GM18861 (cell line): Measurements from ENCODE around the gene FAM3B.
"Not testable (repeated sequence)": the region's sequence is repeated elsewhere in the genome, so short reads cannot be mapped to it uniquely, and the experiment has no call there.

Source experiments
- ATAC-seq: cut with Tn5 transposase; IDR thresholded peaks from one replicate; pipeline ENCODE4 v1.9.1; 2021; ENCODE audit not compliant: unreplicated experiment

Gene FAM3B

DNA sequence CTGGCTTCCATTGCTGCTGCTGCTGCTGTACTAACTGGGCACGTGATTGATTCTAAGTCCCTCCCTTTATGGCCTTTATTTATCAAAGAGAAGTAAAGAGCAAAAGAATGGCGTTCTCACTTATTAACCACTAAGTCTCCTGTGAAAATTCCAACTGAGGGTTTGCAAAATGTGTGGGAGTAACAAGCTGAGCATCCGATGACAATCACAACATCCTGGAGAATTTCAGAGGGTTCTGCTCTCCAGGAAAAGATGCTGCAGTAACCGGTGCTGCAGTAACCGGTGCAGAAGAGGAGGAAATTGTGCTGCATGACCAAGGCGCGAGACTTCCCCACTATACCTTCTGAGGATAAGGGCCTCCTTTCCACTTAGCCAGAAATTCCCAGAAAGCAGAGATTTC, 32.5 kb downstream of the FAM3B start:
- no peak for ATAC-seq

DNA sequence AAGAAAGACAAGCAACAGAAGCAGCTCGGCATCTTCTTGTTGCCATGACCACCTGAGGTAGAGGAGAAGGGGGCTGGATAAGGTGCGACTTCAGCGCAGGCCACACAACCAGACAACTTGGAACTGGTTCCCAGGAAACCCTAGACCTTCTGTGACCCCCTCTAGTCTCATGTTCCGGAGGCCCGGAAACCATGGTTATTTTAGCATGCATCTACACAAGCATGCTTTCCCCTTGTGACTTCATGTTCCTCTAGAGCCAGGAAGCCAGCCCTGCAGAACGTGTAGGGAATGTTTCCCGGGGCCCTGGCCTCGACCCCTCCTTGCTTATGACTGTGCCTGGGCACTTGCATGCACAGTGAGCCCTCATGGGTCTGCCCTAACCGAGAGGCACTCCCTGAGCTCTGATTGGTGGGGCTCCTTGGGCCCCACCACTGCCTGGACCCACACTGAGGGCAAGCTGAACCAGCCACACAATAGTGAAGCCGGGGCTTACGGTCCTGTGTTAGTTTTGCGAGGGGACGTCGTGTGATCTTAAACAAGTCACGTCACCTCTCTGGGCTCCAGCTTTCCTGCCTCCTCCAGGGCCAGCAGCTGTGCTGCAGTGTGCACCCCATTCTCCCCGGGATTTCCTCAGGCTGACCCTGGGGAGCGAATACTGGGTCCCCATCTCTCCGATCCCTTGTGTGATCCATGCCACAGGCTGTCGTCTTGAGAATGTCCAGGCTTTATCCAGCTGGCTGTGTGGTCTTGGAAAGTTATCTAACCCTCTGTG, 33.2 kb downstream of the FAM3B start:
- no peak for ATAC-seq

DNA sequence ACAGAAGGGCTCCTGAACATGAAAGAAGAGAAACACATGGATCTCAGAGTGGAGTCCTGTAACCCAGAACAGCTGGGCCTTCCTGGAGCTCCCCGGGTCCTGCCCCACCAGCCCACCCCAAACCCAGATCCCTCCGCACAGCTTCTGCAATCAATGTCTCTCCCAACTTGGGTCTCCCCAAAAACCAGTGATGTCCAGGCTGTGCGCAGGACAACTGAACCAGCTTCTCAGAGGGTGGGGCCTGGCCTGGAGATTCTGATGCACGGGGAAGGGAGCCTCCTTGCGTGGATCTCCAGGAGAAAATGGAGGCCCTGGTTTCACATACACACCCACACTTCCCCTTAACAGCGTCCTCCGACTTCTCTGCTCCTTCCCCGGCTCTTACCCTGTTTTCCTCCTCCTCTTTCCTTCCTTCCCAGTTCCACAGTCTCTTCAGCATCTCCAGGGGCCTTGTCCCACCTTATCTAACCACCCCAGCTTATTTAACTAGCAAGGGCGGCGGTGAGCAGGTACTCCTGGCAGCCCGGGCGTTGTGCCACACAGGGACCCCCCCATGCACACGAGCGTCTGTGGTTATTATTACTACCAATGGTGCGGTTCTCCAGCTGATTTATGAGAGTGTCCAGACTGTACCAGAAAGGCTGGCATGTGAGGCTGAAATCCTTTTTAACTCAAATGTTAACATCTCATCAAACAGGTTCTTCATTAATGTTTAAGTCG, 34.0 kb downstream of the FAM3B start:
- no peak for ATAC-seq

DNA sequence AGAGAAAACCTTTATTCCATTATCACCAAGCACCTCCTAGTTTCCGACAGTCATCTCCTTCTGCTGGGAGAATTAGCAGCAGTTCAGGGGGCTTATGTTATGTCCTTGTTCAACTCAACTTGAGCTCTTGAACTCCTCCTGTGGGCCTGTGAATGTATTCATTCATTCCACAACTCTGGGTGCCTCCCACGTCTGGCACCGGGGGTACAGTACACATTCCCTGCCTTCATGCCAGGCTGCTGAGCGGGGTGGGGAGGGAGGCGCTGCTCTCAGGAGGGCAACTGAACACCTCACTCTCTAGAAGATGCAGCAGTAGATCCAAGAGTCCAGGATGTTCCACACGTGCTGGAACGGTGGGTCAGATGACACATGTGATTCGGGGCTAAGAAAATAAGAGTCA, 40.9 kb downstream of the FAM3B start:
- ATAC-seq: no peak

DNA sequence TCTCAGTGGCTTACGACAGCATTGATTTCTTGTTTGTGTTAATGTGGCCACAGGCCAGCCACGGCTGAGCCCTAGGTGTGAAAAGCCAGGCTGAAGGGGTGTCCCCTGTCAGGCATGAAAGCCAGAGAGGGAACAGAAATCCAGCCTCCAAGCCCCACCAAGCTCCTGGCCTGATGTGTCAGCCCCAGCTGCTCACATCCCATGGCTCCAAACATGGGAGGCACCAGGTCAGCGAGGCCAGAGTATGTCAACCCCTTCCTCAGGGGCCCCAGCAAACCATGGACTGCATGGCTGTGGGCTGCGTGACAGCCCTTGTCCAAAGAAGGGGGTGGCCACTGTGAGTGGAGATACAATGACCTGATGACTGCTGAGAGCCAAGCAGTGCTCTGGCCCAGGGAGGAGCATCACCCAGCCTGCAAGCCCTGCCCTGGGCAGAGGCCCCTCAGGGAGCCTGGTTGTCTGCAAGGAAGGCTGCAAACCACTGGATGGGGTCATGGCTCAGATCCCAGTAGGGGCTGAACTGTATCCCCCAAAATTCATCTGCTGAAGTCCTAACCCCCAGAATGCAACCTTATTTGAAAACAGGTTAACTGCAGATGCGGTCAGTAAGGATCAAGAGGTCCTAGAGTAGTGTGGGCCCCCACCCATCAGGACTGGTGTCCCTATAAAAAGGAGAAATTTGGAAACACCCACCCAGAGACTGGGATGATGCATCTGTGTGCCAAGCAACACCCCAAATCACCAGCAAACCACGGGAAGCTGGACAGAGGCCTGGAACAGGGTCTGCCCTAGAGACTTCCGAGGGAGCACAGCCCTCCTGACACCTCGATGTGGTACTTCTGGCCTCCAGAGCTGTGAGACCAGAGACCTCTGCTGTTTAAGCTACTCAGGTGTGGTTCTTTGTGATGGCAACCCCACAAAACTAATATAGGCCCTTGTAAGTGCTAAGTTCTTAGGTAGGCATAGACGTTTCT, 41.9 kb downstream of the FAM3B start:
- ATAC-seq: no peak

DNA sequence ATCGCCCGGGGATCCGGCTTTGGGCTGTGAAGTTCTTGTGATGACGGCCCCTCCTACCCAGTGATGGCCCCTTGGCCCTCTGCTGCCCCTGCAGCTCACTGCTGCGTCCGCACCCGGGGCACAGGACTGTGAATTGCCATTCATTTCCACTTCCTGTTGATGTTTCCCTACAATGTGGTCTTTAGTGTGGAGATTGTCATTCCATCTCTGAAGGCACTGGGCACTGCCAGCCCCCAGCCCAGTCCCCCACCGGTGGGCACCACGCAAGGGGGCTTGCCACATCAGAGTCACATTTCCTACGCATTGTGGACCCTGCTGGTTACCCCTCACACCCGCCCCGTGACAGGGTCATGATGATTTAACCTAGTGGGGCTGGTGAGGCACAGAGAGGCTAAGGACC, 42.7 kb downstream of the FAM3B start:
- no peak for ATAC-seq

DNA sequence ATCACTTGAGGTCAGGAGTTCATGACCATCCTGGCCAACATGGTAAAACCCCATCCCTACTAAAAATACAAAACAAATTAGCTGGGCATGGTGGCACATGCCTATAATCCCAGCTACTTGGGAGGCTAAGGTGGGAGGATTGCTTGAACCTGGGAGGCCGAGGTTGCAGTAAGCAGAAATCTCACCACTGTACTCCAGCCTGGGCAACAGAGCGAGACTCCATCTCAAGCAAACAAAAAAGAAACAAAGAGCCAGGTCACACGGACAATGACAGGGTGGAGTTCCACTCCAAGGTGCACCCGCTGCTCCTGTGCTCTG, 43.1 kb downstream of the FAM3B start:
- not testable (repeated sequence) for ATAC-seq

DNA sequence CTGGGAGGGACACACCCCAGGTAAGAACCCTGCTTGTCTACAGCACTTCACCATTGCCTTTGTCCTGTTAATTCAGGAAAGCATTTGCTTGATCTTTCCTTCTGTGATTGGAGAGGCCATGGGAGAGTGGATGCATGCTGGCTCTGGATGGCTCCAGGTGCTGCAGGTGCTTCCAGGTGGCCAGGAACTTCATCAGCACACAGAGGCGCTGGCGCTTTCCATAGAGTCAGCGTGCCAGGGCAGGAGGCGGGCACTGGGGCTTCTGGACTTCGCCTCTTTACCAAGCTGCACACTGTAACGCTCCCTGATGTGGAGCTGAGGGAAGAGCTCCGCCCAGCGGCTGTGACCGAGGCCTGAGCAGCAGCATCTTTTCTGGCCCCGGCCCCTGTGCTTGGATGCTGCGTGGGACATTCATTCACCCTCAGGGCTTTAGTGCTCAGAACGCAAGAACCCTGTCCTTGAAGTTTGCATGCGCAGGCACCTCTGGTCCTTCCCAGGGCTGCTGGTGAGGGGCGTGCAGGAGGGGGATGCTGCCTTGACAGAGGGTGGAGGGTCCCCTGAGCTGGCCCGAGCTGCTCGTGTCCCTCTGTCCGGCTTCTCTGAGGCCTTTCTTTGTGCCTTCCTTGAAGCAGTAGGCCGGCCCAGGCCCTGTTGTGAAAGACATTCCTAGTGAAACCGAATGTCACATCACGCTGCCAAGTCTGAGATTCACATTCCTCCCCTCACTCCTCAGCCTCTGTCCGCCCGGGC, 43.6 kb downstream of the FAM3B start:
- ATAC-seq: no peak

DNA sequence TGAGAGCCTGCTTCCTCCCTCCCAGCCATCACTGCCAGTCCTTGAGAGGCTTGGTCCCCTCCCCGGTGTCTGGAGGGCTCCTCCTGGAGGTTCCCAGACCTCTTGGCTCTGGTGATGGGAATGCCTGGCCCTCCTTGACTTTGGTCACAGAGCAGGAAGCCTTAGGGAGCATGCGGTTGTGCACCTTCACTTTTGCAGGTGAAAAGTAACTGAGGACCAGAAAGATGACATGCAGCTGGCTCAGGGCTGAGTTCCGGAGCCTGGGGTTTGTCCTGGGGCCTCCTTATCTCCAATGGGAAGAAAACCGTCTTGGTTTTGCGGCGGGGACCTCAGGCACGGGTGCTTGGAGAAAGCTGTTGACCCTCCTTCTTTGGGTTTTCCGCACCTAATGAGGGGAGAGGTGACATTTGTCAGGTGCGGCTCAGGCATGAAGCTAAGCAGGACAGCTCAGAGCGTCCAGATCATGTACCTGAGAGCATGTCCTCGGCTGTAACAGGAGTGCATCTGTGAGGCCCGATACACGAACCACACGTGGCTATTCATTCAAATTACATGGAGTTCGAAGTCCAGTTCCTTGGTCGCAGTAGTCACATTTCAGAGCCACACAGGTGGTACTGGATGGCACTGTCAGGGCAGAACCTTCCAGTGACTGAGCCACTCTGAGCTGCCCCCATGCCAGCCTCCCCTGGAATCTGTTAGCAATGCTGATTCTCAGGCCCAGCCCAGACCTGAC, 44.6 kb downstream of the FAM3B start:
- ATAC-seq: no peak

DNA sequence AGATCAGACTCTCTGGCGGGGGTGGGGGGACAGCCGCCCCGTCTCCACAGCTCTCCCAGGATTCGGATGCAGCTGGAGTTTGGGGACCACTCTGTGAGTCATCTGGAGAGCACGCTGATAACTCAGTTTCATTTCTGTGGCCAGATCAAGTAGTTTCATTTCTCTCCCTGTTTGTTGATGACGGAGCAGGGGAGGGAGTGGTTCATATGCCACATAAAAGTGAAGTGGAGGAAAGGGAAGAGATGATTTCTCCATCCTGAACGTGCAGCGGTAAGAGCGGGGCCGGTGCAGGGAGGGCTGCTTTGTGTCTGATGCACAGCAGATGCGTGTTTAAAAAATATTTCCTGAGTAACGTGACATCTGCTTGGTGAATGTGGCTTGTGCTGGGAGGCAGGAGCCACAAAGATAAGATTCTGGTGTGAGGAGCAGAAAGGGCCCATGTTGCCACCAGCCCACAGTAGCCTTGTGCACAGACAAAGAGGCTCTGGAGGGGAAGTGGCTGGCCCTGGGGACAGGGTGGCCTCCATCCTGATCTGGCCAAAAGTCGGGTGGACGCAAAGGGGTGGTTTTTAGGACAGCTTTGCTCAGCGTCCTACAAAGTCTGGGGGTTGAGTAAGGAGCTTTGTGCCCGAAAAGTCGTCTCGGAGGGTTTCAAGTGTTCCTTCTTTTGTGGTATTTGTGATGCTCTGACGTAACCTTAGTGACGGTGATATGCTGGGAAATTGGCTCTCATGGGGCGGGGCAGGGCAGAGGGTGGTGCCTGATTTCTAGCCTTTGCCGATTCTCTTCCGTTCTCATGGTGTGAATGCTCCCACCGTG, 45.4 kb downstream of the FAM3B start, which contains the start of gene MX2:
MX2 (plus strand) TSS at position 242 of the 819 bp plus-strand sequence. CDS start 14,880 bp downstream, outside the sequence.
- no peak for ATAC-seq

DNA sequence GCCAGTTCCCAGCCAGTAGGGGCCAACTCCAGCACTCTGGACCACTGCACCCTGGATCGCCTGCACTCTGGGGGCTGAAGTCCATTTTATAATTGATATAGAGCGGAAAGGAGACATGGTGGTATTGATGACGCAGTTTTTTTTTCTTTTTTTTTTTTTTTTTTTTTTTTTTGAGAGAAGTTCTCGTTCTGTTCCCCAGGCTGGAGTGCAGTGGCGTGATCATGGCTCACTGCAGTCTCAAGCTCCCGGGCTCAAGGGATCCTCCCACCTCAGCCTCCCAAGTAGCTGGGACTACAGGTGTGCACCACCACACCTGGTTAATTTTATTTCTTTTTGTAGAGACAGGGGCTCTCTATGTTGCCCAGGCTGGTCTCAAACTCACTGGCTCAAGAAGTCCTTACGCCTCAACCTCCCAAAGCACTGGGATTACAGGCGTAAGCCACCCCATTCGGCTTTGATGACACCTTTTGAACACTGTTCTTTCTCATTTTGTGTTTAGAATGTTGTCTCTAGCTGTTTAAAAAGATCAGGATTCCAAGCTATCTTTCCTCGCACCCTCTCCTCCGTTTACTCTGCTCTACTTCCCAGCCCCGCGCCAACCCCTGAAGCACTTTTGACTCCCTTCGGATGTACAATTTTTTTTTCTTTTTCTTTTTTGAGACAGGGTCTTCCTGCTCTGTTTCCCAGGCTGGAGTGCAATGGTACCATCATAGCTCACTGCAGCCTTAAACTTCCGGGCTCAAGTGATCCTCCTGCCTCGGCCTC, 46.2 kb downstream of the FAM3B start:
- ATAC-seq: no peak

DNA sequence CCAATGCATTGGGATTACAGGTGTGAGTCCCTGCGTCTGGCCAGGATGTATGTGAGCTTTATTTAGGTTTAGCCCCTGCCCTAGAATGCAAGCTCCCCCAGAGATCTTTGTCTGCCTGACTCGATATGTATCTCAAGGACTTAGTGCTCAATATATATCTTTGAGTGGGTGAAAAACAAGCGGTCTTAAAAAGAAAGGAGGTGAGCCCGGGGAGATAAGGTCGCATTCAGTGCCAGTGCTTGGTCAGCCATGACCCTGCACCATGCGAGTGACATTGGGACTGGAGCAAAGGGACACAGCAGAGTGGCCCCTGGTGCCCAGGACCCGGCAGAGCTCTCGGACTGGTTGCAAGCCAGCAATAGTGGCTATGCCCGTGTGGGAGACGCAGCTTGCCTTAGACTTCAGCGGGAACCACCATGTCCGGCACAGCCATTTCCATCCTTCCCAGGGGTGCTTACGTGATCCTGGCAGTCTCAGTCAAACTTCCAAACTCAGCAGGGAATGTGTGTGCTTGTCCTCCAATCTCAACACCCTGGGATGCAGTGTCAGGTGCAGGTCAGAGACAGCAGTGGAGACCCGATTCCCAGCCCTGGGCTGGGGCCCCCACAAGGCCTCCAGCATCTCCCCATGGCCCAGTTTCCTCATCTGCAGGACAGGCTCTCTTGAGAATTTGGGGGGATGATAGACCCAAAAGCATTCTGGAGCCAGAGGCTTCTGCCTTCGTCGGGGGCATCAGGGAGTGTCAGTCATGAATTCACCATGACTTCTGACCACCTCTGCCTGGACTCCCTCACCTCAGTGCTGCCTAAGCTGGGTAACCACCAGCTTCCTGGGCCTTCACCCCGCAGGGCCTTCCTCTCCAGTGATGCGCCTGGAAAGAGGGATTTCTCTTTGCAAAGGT, 47.0 kb downstream of the FAM3B start:
- ATAC-seq: no peak

DNA sequence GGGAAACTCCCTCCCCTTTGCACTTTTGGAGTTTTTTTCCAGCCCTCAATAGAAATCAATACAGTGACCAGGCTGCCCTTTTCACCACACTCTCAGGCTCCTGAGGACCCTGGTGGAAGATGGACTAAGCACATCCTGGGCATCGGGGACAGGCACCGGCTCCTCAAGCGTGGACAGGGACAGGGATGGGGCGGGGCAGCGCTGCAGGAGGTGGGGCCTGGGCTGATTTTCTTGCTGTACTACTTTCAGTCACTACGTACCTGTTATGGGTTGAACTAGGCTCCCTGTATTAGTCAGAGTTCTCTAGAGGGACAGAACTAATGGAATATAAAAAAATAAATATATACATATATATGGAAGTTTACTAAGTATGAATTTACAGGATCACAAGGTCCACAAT, 47.7 kb downstream of the FAM3B start:
- ATAC-seq: no peak

DNA sequence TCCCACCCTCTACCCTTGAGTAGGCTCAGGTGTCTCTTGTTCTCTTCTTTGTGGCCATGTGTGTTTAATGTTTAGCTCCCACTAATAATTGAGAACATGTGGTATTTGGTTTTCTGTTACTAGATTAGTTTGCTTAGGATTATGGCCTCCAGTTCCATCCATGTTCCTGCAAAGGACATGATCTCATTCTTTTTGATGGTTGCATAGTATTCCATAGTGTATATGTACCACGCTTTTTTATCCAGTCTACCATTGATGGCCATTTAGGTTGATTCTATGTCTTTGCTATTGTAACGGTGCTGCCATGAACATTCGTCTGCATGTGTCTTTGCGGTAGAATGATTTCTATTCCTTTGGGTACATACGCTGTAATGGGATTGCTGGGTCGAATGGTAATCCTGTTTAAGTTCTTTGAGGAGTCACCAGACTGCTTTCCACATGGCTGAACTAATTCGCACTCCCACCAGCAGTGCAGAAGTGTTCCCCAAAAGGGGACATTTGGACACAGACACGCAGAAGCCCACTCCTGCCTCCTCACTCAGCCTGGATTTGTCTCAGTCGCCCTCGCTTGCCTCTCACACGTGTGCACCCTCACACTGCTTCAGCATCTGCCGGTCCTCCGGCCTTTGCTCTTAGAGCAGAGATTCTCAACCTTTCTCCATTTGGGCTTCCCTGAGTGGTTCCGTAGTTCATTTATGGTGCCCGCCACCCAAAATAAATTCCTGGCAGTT, 48.9 kb downstream of the FAM3B start:
- ATAC-seq: no peak

DNA sequence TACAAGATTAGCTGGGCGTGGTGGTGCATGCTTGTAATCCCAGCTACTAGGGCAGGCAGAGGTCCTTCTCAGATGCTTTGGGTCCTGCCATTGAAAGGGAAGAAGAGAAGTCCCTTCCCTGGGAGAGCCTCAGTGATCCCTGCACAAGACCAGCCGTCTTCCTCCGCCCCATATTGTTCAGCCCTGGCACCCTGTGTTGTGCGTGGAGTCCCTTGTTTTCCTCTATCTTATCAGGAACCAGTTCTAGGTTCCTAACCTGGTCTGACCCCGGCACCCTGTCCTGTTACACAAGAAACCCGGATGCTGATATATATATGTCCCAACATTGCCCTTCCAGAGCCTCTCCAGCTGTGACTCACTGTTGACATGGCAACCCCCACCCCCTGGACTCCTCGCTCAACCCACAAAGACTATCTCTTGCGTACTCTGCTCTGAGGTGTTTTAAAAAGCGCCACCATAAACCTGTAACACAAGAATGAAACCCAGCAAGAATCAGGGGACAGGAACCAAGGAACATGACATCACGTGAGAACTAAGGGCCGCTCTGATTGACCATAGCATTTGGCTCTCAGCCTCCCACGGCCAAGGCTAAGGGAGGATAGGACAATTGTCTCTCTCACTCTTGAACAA, 50.0 kb downstream of the FAM3B start:
- ATAC-seq: no peak

DNA sequence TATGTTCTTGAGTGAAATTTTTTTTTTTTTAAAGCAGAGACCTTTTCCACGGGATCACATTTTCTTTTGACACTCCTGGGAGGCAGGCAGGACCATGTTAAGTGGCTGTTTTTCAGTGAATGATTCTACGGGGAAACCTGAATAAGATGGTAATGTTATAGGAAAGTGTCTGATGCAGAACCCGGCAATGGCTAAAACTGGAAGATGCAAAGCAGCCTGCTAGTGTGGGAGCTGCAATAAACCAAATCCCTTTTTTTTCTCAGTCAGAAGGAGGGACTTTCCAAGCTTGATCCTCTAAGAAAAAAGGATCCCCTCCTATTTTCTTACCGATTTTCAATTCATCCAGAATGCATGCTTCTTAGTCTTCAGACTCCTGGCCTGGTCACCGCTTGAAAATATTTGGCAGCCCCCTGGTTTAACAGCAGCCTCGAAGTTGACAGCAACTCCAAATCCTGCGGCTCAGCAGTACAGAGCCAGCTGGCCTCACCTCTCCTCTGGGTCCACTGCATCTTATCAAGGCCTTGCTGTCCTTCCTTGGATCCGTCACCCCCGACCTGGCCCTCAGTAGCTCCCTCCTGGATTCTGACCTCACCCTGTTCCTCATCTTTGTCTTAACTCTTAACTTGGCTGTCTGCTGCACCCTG, 50.8 kb downstream of the FAM3B start:
- ATAC-seq: no peak
